ENCODE results near the gene ACHE.
A peak's percentile ranks its signal among the peaks of the same experiment; 100 is the strongest.

The ACHE gene

GRCh38 chr7:100884736-100885439 lies 10.8 kb downstream of the ACHE start:
- DNase-seq (ENCODE audit: low read depth): no peak

DNA sequence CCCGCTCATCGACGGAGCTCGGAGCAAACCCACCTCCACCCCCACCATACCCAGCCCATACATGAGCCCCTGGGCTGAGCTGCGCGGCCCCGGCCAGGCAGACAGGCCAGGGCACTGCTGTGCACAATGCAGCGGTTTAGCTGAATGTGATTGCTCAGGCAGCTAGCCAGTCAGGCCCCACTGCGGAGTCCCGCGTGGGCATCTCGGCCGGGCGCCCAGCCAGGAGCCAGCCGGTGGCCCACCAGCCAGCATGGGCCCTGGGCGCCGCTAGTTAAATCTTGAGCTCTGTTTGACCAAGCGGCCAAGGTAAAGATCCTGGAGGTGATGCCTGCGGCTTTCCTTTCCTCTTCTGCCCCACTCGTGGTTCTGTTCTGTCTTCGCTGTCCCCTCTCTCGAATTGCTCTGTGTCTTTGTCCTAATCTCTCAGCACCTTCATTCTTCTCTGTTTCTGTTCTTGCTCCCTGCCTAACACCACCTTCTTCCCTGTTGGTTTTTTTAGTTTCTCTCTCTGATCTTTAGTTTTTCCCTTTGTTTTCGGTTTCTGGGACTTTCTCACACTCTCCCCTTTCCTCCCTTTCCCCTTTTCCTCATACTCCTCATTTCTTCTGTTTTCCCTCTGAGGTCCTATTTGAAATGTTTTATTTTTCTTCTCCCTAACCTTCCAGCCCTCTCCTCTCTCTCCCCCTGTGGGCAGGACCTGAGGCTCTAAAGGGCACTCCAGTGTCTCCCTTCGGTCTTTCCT lies 12.7 kb downstream of the ACHE start:
- no peak for DNase-seq (ENCODE audit: low read depth)

DNA sequence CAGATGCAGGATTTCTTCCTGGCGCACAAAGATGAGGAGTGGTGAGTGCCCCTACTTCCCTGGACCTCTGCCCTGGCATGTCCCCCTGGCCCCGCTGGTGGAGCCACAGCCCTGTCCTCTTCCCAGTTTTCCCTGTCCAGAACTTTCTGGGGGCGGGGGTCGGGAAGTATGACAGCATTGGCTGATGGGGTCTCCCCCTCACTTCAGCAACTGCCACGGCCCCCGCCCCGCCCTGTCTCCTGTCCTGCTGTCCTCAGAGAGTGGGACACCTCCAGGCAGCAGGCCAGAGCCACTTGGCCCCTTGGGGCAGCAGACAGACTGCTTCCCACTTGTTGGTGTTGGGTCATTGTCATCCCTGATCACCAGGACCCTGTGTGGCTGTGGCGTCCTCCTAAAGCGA lies 13.5 kb downstream of the ACHE start:
- no peak for DNase-seq (ENCODE audit: low read depth)

DNA sequence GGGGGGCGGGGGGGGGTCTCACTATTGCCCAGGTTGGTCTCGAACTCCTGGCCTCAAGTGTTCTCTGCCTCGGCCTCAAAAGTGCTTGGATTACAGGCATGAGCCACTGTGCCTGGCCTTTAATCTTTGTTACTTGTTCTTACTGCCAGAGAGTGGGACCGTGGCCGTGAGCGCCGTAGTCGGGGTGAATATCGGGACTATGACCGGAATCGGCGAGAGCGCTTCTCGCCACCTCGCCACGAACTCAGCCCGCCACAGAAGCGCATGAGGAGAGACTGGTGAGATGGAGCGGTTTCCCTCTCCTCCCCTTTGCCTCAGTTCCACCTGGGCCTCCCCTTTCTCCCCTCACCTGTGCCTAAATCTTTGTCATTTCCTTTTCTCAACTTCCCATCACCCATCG lies 14.6 kb downstream of the ACHE start:
- DNase-seq (ENCODE audit: low read depth): no peak

DNA sequence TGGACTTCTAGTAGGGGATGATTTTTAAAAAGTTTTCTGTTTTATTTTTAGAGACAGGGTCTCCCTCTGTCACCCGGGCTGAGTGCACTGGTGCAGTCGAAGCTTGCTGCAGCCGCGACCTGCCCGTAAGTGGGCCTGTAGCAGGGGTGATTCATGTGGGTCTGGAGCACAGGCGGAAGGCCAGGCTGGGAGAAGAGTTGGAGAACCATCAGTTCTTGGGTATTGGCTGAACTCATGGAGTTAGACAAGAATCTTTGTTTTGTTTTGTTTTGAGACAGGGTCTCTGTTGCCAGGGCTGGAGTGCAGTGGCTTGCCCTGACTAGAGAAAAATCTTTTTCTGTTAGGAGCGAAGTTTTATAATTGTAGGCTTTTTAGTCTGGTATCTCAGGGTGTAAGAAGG lies 15.0 kb downstream of the ACHE start:
- no peak for DNase-seq (ENCODE audit: low read depth)

GRCh38 chr7:100879685-100880261 lies 15.9 kb downstream of the ACHE start:
- DNase-seq (ENCODE audit: low read depth): no peak

- DNase-seq (ENCODE audit: low read depth): no peak
These were observed 17.0 kb downstream of the ACHE start for GRCh38 chr7:100878685-100879084.

- no peak for DNase-seq (ENCODE audit: low read depth)
These were observed 17.7 kb downstream of the ACHE start for GRCh38 chr7:100878013-100878412.

DNA sequence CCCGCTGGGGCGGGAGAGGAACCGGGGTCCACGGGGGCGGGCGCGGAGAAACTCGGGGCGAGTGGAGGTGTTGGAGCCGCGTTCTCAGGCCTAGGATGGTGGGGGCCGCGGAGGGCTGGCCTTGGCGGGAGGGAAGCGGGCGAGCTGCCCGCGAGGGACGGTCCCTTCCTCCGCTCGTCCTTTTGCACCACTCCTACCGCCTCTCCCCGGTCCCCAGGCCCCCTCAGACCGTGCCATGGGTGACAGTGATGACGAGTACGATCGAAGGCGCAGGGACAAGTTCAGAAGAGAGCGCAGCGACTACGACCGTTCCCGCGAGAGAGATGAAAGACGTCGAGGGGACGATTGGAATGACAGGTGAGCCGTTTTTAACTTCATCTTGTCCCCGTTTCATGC lies 20.3 kb downstream of the ACHE start:
- no peak for DNase-seq (ENCODE audit: low read depth)

DNA sequence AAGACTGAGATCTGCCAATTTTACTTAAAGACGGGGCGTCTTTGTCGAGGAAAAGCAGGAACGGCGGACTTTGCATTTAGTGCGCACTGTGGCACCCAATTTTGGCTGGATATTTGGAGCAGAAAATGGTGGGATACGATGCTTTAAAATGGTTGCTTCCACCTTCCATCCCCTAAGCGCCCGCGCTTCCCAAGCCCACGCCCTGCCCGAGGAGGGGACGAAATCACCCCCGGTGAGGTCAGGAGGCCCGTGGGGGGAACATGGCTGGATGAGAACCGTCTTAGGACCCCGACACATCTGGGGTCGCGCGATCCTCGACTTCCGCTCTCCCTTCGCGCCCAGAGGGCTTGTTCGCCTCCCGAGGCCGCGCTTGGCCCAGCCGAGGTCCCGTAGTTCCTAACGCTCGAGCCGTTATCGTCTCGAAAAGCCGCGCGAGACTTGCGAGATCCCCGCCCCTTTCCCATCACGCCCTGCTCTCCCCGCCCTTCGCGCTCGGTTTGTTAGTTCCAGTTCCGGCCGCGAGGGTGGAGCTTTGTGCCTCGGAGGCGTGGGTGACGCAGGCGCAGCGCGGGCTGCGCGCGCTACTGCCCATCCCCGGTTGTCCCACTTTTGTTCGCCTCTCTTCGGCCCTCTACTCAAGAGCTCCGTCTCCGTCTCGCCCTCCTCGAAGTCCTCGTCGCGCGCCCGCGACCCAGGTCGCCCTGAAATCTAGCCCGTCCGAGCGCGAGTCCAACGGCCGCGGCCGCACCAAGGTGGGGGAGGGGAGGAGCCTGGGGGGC lies 20.9 kb downstream of the ACHE start, which contains the start of gene SRRT:
SRRT (plus strand) TSS at position 527 of the 779 bp plus-strand sequence. CDS start 488 bp downstream, outside the sequence.
- peak; percentile 98 for DNase-seq (ENCODE audit: low read depth)

DNA sequence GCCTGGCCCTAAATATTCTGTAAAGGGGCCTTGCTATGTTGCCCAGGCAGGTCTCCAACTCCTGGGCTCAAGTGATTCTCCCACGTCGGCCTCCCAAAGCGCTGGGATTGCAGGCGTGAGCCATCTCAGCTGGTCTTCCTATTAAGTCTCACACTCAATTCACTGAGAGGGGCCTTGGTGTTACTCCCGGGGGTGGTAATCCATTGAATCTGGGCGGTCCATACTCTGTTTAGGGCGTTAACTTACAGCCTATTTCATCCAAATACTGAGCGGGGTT lies 21.4 kb downstream of the ACHE start:
- no peak for DNase-seq (ENCODE audit: low read depth)

- DNase-seq (ENCODE audit: low read depth): no peak
These were observed 21.9 kb downstream of the ACHE start for GRCh38 chr7:100873599-100874299.

- DNase-seq (ENCODE audit: low read depth): no peak
These were observed 27.8 kb downstream of the ACHE start for GRCh38 chr7:100867776-100868485.

DNA sequence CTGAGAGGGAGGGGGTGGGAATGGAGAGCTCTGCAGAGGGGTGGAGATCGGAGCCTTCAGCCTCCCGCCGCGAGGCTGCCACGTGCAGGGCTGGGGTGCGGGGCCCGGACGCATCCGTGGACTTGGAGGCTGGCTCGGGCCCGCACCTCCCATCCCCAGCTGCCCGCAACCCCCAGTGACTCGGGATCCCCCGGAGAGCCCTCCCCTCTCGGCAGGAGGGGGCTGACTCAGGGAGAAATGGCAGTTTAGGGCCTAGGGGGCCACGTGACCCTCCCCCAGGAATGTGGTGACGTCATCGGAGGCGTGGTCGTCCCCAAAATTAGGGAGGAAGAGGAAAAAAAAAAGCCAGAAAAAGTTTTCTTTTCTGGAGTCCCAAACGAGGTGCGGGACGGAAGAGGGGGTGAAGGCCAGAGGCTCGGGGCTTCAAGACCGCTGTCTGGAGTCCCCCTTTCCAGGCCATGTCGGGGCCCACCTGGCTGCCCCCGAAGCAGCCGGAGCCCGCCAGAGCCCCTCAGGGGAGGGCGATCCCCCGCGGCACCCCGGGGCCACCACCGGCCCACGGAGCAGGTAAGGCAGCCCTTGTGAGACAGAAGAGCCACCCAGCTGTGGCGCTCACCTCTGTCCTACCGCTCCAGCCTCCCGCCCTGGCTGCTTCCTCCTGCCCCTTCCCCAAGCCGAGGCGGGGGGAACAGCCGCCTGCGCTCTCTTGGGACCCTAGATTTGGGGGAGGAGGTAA lies 28.5 kb downstream of the ACHE start, which contains the start of gene TRIP6:
TRIP6 (plus strand) TSS at position 348 of the 736 bp plus-strand sequence; CDS start at position 459, 111 bp downstream.
- peak; percentile 63 for DNase-seq (ENCODE audit: low read depth)

- no peak for DNase-seq (ENCODE audit: low read depth)
These were observed 29.0 kb downstream of the ACHE start for GRCh38 chr7:100866729-100867039.

DNA sequence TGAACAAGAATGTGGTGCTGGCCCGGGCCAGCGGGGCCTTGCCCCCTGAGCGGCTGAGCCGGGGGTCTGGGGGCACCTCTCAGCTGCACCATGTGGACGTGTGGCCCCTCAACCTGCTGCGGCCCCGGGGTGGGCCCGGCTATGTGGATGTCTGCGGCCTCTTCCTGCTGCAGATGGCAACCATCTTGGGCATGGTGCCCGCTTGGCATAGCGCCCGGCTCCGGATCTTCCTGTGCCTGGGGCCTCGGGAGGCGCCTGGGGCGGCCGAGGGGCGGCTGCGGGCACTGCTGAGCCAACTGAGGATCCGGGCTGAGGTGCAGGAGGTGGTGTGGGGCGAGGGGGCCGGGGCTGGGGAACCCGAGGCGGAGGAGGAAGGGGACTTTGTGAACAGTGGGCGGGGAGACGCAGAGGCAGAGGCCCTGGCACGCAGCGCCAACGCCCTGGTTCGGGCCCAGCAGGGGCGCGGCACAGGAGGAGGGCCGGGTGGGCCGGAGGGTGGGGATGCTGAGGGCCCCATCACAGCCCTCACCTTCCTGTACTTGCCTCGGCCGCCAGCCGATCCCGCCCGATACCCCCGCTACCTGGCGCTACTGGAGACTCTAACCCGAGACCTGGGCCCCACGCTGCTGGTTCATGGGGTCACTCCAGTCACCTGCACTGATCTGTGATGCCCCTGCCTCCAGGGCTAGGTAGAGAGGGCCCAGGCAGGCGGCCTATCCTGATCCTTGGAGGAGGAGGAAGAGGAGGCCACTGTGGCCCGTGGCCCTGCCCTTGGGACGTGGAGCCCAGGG lies 29.6 kb downstream of the ACHE start:
- DNase-seq (ENCODE audit: low read depth): peak; percentile 43

DNA sequence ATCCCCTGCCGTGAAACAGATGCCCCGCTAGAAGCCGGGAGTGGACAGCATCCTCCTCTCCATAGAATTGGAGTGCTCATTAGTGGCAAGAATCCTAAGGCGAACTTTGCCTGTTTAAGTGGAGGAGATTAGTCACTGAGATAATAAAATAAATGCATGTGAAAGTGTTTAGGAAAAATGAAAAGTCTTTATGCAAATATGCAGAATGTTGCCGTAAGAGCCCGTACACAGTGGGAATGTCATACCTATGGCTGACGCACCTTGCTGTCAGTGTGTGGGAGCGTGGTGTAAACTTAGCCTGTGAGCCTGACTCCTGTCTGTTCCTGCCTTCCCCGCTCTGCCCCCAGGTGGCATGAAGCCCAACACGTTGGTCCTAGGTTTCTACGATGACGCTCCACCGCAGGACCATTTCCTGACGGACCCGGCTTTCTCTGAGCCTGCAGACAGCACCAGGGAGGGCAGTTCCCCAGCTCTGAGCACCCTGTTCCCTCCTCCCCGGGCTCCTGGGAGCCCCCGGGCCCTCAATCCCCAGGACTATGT lies 30.2 kb downstream of the ACHE start:
- no peak for DNase-seq (ENCODE audit: low read depth)

DNA sequence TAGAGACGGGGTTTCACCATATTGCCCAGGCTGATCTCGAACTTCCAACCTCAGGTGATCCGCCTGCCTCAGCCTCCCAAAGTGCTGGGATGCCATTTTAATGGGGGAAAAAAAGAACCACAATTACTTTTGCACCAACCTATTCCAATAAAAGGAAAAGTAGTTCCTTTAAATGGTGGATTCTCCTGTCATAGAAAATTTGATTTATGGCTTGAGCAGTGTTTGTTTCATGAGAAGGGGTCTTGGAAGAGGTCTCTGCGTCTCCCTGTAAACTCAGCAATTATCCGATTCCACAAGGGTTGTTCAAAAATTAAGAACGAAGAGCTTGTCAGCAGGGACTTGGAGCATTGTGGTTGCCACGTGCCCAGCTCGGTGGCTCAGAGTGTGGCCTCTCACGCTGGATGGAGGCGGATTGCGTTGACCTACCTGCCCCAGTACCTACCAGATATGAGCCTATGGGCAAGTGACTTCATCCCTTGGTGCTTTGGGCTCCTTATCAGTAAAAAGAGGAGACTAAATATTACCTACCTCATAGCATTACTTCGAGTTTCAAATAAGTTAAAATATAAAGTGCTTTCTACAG lies 31.3 kb downstream of the ACHE start:
- DNase-seq (ENCODE audit: low read depth): no peak

DNA sequence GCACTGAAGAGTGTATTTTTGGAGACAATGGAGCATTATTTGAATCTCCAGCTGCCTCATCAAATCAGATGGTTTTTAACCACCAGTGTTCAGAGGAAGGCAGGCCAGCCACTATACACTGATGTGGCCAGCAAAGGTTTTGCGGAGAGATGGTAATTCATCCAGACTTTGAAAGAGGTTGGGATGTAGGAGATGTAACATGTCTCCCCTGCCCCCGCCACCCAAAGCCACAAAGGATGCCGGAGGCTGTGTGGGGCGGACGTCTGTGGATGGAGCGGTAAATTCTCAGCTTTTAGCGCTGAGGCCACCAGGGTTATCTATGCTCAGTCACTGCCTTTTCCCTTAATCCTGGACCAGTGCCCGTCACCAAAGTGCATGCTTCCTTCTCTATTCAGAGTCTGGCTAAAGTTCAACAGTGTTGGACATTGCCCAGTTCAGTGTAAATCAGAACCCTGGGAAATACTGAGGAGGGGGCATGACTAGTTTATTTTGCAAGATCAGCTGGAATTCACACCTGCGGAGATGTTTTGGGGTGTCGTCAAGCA lies 32.2 kb downstream of the ACHE start:
- DNase-seq (ENCODE audit: low read depth): no peak
